Peyer's patch (tissue), 4 donors: Measurements from ENCODE around the gene SLC66A2.

Experiments used
- POLR2A ChIP-seq, 2 donors: fragments of 450-650 bp; IDR thresholded peaks; one replicate each; pipeline ENCODE4 v1.5.1; 2017; ENCODE audit warnings: antibody characterized with exemption in 2 of 2, mild to moderate bottlenecking in 2 of 2, moderate library complexity in 2 of 2
- TF ChIP-seq, protein P1 (sequence below), 6 experiments: fragments of 450-650 bp in 4 of 6; fragments of 200-600 bp in 2 of 6; sonication (generic) in 1 of 6; IDR thresholded peaks; one replicate each; pipeline ENCODE4 v1.5.1; 2017 to 2019; ENCODE audit warnings: antibody characterized with exemption in 6 of 6, mild to moderate bottlenecking in 3 of 6, moderate library complexity in 1 of 6

DNA sequence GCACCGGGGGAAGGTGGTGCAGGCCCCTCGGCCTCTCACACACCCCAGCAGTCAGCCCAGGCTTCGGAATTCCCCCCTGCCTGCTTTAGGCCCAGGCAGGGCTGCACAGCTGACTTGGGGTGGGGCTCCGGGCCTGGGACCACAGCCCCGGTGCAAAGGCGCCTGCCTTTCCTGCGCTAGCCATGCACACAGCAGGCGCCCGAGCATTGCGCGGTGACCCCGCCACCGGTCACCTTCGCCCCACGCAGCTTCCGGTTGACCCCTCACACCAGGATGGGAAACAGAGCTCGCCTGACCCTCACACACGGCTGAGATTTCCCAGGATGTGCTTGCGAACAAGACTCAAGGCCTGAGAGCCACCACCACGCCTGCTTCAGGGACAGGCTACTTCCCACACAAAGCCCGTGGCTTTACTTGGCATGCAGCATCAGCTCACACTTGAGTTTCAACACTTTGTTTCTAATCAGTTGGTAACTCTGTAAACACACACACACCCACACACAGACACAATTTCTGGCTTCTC is 46.0 kb downstream of the SLC66A2 start:
- TF ChIP-seq, protein P1, sequence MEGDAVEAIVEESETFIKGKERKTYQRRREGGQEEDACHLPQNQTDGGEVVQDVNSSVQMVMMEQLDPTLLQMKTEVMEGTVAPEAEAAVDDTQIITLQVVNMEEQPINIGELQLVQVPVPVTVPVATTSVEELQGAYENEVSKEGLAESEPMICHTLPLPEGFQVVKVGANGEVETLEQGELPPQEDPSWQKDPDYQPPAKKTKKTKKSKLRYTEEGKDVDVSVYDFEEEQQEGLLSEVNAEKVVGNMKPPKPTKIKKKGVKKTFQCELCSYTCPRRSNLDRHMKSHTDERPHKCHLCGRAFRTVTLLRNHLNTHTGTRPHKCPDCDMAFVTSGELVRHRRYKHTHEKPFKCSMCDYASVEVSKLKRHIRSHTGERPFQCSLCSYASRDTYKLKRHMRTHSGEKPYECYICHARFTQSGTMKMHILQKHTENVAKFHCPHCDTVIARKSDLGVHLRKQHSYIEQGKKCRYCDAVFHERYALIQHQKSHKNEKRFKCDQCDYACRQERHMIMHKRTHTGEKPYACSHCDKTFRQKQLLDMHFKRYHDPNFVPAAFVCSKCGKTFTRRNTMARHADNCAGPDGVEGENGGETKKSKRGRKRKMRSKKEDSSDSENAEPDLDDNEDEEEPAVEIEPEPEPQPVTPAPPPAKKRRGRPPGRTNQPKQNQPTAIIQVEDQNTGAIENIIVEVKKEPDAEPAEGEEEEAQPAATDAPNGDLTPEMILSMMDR (IDR thresholded peaks at IDR 0.05) = no peak
- TF ChIP-seq POLR2A (IDR thresholded peaks at IDR 0.05) = no peak
